Measurements from ENCODE around the gene CRLF2. TPM values are rescaled to one million over a fixed set of nuclear protein-coding genes. Genes with fewer than 3 reads are reported as not detected.

The CRLF2 gene
- total RNA-seq, 1 donor from 2014 or later: not detected

Other genes with a start within 250 kb of the CRLF2 start
- gene CSF2RA, start 56.2 kb upstream of the CRLF2 start, total RNA-seq: 1.4 TPM
- 0.40 TPM for gene IL3RA, start 124.1 kb upstream of the CRLF2 start, total RNA-seq
- gene SLC25A6, start 179.5 kb upstream of the CRLF2 start, total RNA-seq: 55.9 TPM
- gene ASMTL, start 240.3 kb upstream of the CRLF2 start, total RNA-seq: 31.4 TPM